SK-N-SH (cell line): ENCODE results near the gene TTC7B. TPM values are rescaled to one million over a fixed set of nuclear protein-coding genes. Genes with fewer than 3 reads are reported as not detected.

Experiments used
- CTCF ChIA-PET: fragments of 300-600, 350-600 bp; formaldehyde crosslinking; extraction: SDS; loops from one replicate; lab custom pipeline; 2021; lab: Yijun Ruan, JAX
- POLR2A ChIA-PET: fragments of 350-600 bp; sonication (Branson Sonifier 250); formaldehyde crosslinking; extraction: SDS; loops from one replicate; lab custom pipeline; 2020; ENCODE audit warnings: antibody characterized with exemption, inconsistent platforms; lab: Yijun Ruan, JAX
- DNase-seq: peaks from one replicate; pipeline ENCODE4 v3.0.0; 2012
- H2AFZ ChIP-seq: fragments of 200-600 bp; sonication (generic); 2 replicates; pipeline ENCODE4 v1.8.1; 2016; ENCODE audit warnings: antibody characterized with exemption, mild to moderate bottlenecking, low read depth
- H3F3A ChIP-seq: fragments of 200-600 bp; sonication (generic); replicated peaks from 2 replicates; pipeline ENCODE3; 2016; ENCODE audit warnings: antibody characterized with exemption, mild to moderate bottlenecking; ENCODE audit not compliant: insufficient read depth
- H3K27ac ChIP-seq, 2 experiments: fragments of 200-500 bp in 1 of 2; fragments of 200-600 bp in 1 of 2; sonication (Bioruptor generic) in 1 of 2; sonication (generic), shearing (Covaris generic) in 1 of 2; 2 replicates each; pipeline versions ENCODE4 v1.5.1 to v1.6.1; 2014 to 2016; ENCODE audit warnings: low read depth in 2 of 2, inconsistent platforms in 1 of 2, low read length in 1 of 2, mild to moderate bottlenecking in 1 of 2, mixed read lengths in 1 of 2
- H3K27me3 ChIP-seq: fragments of 200-600 bp; sonication (generic), shearing (Covaris generic); 2 replicates; pipeline ENCODE4 v1.6.1; 2016; ENCODE audit warnings: mixed run types; ENCODE audit not compliant: insufficient read depth
- H3K36me3 ChIP-seq, 2 experiments: fragments of 200-500 bp in 1 of 2; fragments of 200-600 bp in 1 of 2; sonication (Bioruptor generic) in 1 of 2; sonication (generic) in 1 of 2; replicated peaks in 1 of 2; 2 replicates each; pipeline versions ENCODE3 to v1.5.1; 2014 to 2016; ENCODE audit warnings: low read length in 1 of 2, mild to moderate bottlenecking in 1 of 2; ENCODE audit not compliant: insufficient read depth in 2 of 2, control insufficient read depth in 1 of 2
- H3K4me1 ChIP-seq, 2 experiments: fragments of 200-500 bp in 1 of 2; fragments of 200-600 bp in 1 of 2; sonication (Bioruptor generic) in 1 of 2; sonication (generic), shearing (Covaris generic) in 1 of 2; 2 replicates each; pipeline versions ENCODE4 v1.5.1 to v1.6.1; 2014 to 2016; ENCODE audit warnings: low read depth in 1 of 2, low read length in 1 of 2, mixed run types in 1 of 2; ENCODE audit not compliant: insufficient read depth in 2 of 2, control insufficient read depth in 1 of 2
- H3K4me2 ChIP-seq: fragments of 200-600 bp; sonication (generic), shearing (Covaris generic); 2 replicates; pipeline ENCODE4 v1.6.1; 2017; ENCODE audit warnings: mixed run types
- H3K4me3 ChIP-seq, 2 experiments: fragments of 200-500 bp in 1 of 2; fragments of 200-600 bp in 1 of 2; sonication (Bioruptor generic) in 1 of 2; sonication (generic), shearing (Covaris generic) in 1 of 2; 2 replicates each; pipeline versions ENCODE4 v1.5.1 to v1.8.1; 2014 to 2016; ENCODE audit warnings: low read depth in 2 of 2, inconsistent platforms in 1 of 2, low read length in 1 of 2, mild to moderate bottlenecking in 1 of 2, mixed read lengths in 1 of 2, moderate library complexity in 1 of 2
- H3K79me2 ChIP-seq: fragments of 200-600 bp; sonication (generic); 2 replicates; pipeline ENCODE4 v1.8.1; 2017; ENCODE audit warnings: mild to moderate bottlenecking; ENCODE audit not compliant: insufficient read depth
- H3K9ac ChIP-seq: fragments of 200-600 bp; sonication (generic); 2 replicates; pipeline ENCODE4 v1.6.1; 2017; ENCODE audit warnings: mixed run types
- H3K9me2 ChIP-seq: fragments of 200-600 bp; sonication (generic); 2 replicates; pipeline ENCODE4 v1.6.1; 2017; ENCODE audit warnings: mixed run types
- H3K9me3 ChIP-seq: fragments of 200-600 bp; sonication (generic); 2 replicates; pipeline ENCODE4 v1.6.1; 2017; ENCODE audit warnings: mixed run types, mild to moderate bottlenecking, moderate library complexity
- H4K20me1 ChIP-seq: fragments of 200-600 bp; sonication (generic); 2 replicates; pipeline ENCODE4 v1.6.1; 2017; ENCODE audit warnings: mild to moderate bottlenecking, mixed run types; ENCODE audit not compliant: insufficient read depth
- CTCF ChIP-seq: fragments of 200-600 bp; sonication (generic); IDR thresholded peaks from 2 replicates; pipeline ENCODE4 v1.6.1; 2017; ENCODE audit warnings: antibody characterized with exemption, mild to moderate bottlenecking, moderate library complexity
- EP300 ChIP-seq, 2 experiments: IDR thresholded peaks; 2 replicates each; pipeline versions ENCODE4 v1.4.0 to v1.6.1; 2012; ENCODE audit warnings: borderline replicate concordance in 1 of 2, low read depth in 1 of 2, low read length in 1 of 2
- FOXJ3 ChIP-seq: sonication (generic); formaldehyde crosslinking; IDR thresholded peaks from 2 replicates; pipeline ENCODE4 v1.5.1; 2020; ENCODE audit warnings: mild to moderate bottlenecking, missing genetic modification reagents
- GATA2 ChIP-seq: sonication (generic); formaldehyde crosslinking; IDR thresholded peaks from 2 replicates; pipeline ENCODE4 v1.5.0; 2020; ENCODE audit warnings: mild to moderate bottlenecking, missing genetic modification reagents
- IRF3 ChIP-seq: fragments of 150-350 bp; IDR thresholded peaks from 2 replicates; pipeline ENCODE4 v1.6.1; 2016; ENCODE audit warnings: mild to moderate bottlenecking, low read depth, low read length
- MAX ChIP-seq: IDR thresholded peaks from 2 replicates; pipeline ENCODE4 v1.4.0; 2012; ENCODE audit warnings: low read depth
- MEF2A ChIP-seq: IDR thresholded peaks from 2 replicates; pipeline ENCODE4 v1.4.0; 2012; ENCODE audit warnings: low read depth, borderline replicate concordance
- MXI1 ChIP-seq: IDR thresholded peaks from 2 replicates; pipeline ENCODE4 v1.6.1; 2012; ENCODE audit warnings: mild to moderate bottlenecking, low read depth, low read length, improper control_type of control experiment
- NFIC ChIP-seq: IDR thresholded peaks from 2 replicates; pipeline ENCODE4 v1.4.0; 2012; ENCODE audit warnings: borderline replicate concordance
- POLR2AphosphoS5 ChIP-seq: IDR thresholded peaks from 2 replicates; pipeline ENCODE4 v1.6.1; 2012; ENCODE audit warnings: low read depth, low read length
- RCOR1 ChIP-seq: fragments of 150-350 bp; IDR thresholded peaks from 2 replicates; pipeline ENCODE4 v1.6.1; 2017; ENCODE audit warnings: antibody characterized with exemption, low read length
- RXRA ChIP-seq: IDR thresholded peaks from 2 replicates; pipeline ENCODE4 v1.4.0; 2012; ENCODE audit warnings: low read depth, mild to moderate bottlenecking, borderline replicate concordance
- SIN3A ChIP-seq: IDR thresholded peaks from 2 replicates; pipeline ENCODE4 v1.6.1; 2012; ENCODE audit warnings: low read depth, mild to moderate bottlenecking, low read length, moderate library complexity, borderline replicate concordance
- SMC3 ChIP-seq: IDR thresholded peaks from 2 replicates; pipeline ENCODE4 v1.6.1; 2012; ENCODE audit warnings: low read depth, low read length, improper control_type of control experiment
- TEAD4 ChIP-seq: IDR thresholded peaks from 2 replicates; pipeline ENCODE4 v1.4.0; 2012; ENCODE audit warnings: mild to moderate bottlenecking, borderline replicate concordance; ENCODE audit not compliant: insufficient read depth
- ZBTB33 ChIP-seq: IDR thresholded peaks from 2 replicates; pipeline ENCODE4 v1.4.0; 2012; ENCODE audit warnings: low read depth, borderline replicate concordance
- WGBS: methylation state at CpG from one replicate; pipeline ENCODE4 v1.1.6; 2017; ENCODE audit warnings: low lambda C conversion rate; 5-methylcytosine and 5-hydroxymethylcytosine counted together
- polyA plus RNA-seq, 3 experiments: library from polyadenylated mRNA; depleted of rRNA; stranded (reverse); fragments of >200 nt; gene quantifications; 2 replicates each; pipeline ENCODE4 v1.2.3, GENCODE V29; 2012

Gene TTC7B
- polyA plus RNA-seq, 1 of the 3 experiments (the other 2 are of a cell fraction) = 43.1 TPM

- TF ChIP-seq ZBTB33 (no peak), SIN3A (no peak), FOXJ3 (CRISPR knock-in tag) (no peak), NFIC (no peak), RXRA (no peak)
Measured at GRCh38 chr14:90853116-90853515, 36.9 kb upstream of the TTC7B start (continued).

GRCh38 chr14:90851327-90852036 is 35.3 kb upstream of the TTC7B start:
- no peak for TF ChIP-seq SMC3
- TF ChIP-seq RXRA = no peak
- TF ChIP-seq GATA2 (CRISPR knock-in tag) = no peak
- no peak for TF ChIP-seq MXI1
- no peak for TF ChIP-seq POLR2AphosphoS5
- TF ChIP-seq SIN3A = no peak
- no peak for TF ChIP-seq RCOR1
- TF ChIP-seq MAX = no peak
- TF ChIP-seq CTCF = no peak
- TF ChIP-seq TEAD4 = no peak
- no peak for TF ChIP-seq IRF3
- no peak for TF ChIP-seq ZBTB33
- TF ChIP-seq NFIC = no peak
- no peak for TF ChIP-seq MEF2A
- TF ChIP-seq EP300 (IDR thresholded peaks at IDR 0.05; ENCODE audit: borderline replicate concordance in 1 of 2, low read depth in 1 of 2, low read length in 1 of 2) = no peak
- TF ChIP-seq, all 33 proteins: peak for 0
- POLR2A ChIA-PET = no interaction called here
- no peak overlapping the region for H3K27ac ChIP-seq
- no peaks in the 10 kb centered on the region for H3K9me3 ChIP-seq
- no peak overlapping the region for H3K4me3 ChIP-seq
- DNase-seq = no peak
- no peaks in the 10 kb centered on the region for H3K4me1 ChIP-seq
- H3K9me2 ChIP-seq = no peaks in the 10 kb centered on the region
- no peaks in the 10 kb centered on the region for H3K79me2 ChIP-seq
- H3K36me3 ChIP-seq = no peaks in the 10 kb centered on the region
- H3K4me2 ChIP-seq = no peak overlapping the region
- H4K20me1 ChIP-seq = no peaks in the 10 kb centered on the region
- H3K9ac ChIP-seq = no peak overlapping the region
- CTCF ChIA-PET = no interaction called here
- no peaks in the 10 kb centered on the region for H3K27me3 ChIP-seq
- H2AFZ ChIP-seq = no peak overlapping the region
- WGBS = 84% methylated on average over 5 of the region's 5 CpGs
- H3F3A ChIP-seq = no peaks in the 10 kb centered on the region
